Cerebellar cortex (tissue), 1 donor: Measurements from ENCODE around the gene TAS2R13.

Experiments
- DNase-seq: peaks from one replicate; pipeline ENCODE4 v3.0.0-alpha.2; 2015; ENCODE audit warnings: low spot score

TAS2R13 gene

DNA sequence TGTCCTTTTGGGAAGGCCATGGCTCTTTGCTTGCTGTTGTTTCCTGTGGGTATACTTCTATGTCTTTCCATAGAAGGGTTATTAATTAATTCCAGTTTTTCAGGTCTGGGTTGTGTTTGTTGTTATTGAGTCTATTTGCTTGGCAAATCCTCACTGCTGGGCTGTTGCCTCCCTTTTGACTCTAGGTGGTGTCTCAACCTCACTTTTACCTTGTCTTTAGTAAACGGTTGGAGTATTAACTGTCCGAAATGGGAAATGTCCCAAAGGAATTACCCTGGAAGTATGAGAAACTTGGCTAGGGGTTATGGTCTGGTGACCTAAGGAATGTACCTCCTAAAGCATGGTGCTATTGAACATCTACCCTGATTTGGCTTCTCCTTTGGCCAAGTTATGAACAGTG is 42.0 kb downstream of the TAS2R13 start:
- no peak for DNase-seq

DNA sequence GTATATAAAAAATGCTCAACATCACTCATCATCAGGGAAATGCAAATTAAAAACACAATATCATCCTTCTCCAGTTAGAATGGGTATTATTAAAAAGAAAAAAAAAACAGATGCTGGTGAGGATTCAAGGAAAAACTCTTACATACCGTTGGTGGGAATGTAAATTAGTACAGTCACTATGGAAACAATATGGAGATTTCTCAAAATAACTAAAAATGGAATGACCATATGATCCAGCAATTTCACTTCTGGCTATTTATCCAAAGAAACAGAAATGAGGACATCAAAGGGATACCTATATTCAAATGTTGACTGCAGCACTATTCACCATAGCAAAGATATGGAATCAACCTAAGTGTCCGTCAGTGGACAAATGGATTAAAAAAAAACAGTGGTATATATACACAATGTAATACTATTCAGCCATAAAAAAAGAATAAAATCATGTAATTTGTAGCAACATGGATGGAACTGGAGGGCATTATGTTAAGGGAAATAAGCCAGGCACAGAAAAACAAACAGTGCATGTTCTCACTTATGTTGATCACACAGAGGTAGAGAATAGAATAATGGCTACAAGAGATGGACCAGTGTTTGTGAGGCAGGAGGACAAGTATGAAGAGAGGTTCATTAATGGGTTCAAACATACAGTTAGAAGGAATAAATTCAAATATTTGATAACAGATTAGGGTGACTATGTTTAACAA is 45.7 kb downstream of the TAS2R13 start:
- DNase-seq, result no peak

DNA sequence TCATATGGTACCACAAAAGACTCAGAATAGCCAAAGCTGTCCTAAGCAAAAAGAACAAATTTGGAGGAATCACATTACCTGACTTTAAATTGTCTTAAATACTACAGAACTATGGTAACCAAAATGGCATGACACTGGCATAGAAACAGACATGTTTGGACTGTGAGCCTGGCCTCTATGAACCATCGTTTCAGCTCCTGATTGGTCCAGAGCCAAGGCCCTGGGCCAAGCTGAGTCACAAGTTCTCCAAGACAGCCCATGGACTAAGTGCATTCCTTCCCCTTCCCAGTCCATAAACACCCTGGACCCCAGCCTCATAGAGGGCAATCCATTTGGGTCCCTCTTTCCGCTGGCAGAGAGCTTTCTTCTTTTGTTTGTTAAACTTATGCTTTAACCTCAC is 48.0 kb downstream of the TAS2R13 start:
- no peak for DNase-seq
